K562 (cell line): ENCODE results near the gene GET3. TPM values are rescaled to one million over a fixed set of nuclear protein-coding genes. Genes with fewer than 3 reads are reported as not detected.
A peak's percentile ranks its signal among the peaks of the same experiment; 100 is the strongest.

Experiments
- ATAC-seq: fragments of 200-7000 bp; cut with Tn5 transposase; 3 replicates; pipeline ENCODE4 v1.9.1; 2020; ENCODE audit warnings: moderate library complexity
- BruUV-seq: library from RNA; stranded (reverse); fragments of 400-500 nt; replicated peaks from 2 replicates; lab custom pipeline; 2021; lab: Mats Ljungman, UMichigan
- CTCF ChIA-PET: fragments of 300-600 bp; formaldehyde crosslinking; extraction: SDS; loops from one replicate; lab custom pipeline; 2021; ENCODE audit warnings: low intra/inter-chr PET ratio; lab: Yijun Ruan, JAX
- POLR2A ChIA-PET: fragments of 300-600, 350-650 bp; sonication (Branson Sonifier 250); formaldehyde crosslinking; extraction: SDS; loops from one replicate; lab custom pipeline; 2021; ENCODE audit warnings: antibody characterized with exemption, inconsistent platforms; lab: Yijun Ruan, JAX
- DNase-seq, 4 experiments: peaks; one replicate each; pipeline versions ENCODE4 v3.0.0 to v3.0.0-alpha.2; 2011 to 2018; ENCODE audit warnings: low spot score in 3 of 4, mixed read lengths in 3 of 4; ENCODE audit errors: extremely low read depth in 1 of 4
- FAIRE-seq: peaks from 2 replicates; lab custom pipeline; 2011; peaks lifted over from hg19 to GRCh38; lab: Jason Lieb, UNC
- H2AFZ ChIP-seq: 2 replicates; pipeline ENCODE4 v1.6.0; 2011; ENCODE audit warnings: low read depth, low read length, control low read depth, inconsistent platforms
- H3K27ac ChIP-seq: fragments of 200-600 bp; 3 replicates; pipeline ENCODE4 v1.8.0; 2011; ENCODE audit warnings: low read depth, mild to moderate bottlenecking, control low read depth, inconsistent platforms, low read length, moderate library complexity, mixed read lengths; ENCODE audit errors: extremely low read depth
- H3K27me3 ChIP-seq, 2 experiments: fragments of 300-600 bp in 1 of 2; 2 replicates in 1 of 2; 3 replicates in 1 of 2; pipeline versions ENCODE4 v1.6.0 to v1.8.0; 2011; ENCODE audit warnings: inconsistent platforms in 2 of 2, low read length in 2 of 2, mild to moderate bottlenecking in 1 of 2, mixed read lengths in 1 of 2, moderate library complexity in 1 of 2; ENCODE audit not compliant: control insufficient read depth in 2 of 2, insufficient read depth in 2 of 2
- H3K36me3 ChIP-seq: fragments of 300-600 bp; 3 replicates; pipeline ENCODE4 v1.8.0; 2011; ENCODE audit warnings: mild to moderate bottlenecking, low read length, inconsistent platforms; ENCODE audit not compliant: control insufficient read depth, insufficient read depth
- H3K4me1 ChIP-seq, 2 experiments: fragments of 200-600 bp in 1 of 2; replicated peaks in 1 of 2; 2 replicates in 1 of 2; 3 replicates in 1 of 2; pipeline versions ENCODE4 v1.5.1 to v1.8.0; 2011; ENCODE audit warnings: inconsistent platforms in 2 of 2, low read length in 2 of 2, mild to moderate bottlenecking in 1 of 2, mixed read lengths in 1 of 2, moderate library complexity in 1 of 2; ENCODE audit not compliant: control insufficient read depth in 2 of 2, insufficient read depth in 2 of 2
- H3K4me2 ChIP-seq: 2 replicates; pipeline ENCODE4 v1.6.1; 2011; ENCODE audit warnings: low read length, control low read depth, inconsistent platforms, mixed read lengths; ENCODE audit not compliant: insufficient read depth
- H3K4me3 ChIP-seq: fragments of 200-600 bp; sonication (generic), shearing (Covaris generic); 2 replicates; pipeline ENCODE4 v1.5.1; 2016; ENCODE audit warnings: control low read depth, inconsistent platforms
- H3K79me2 ChIP-seq: fragments of 200-600 bp; 3 replicates; pipeline ENCODE4 v1.8.0; 2011; ENCODE audit warnings: low read length, inconsistent platforms; ENCODE audit not compliant: control insufficient read depth, insufficient read depth
- H3K9ac ChIP-seq, 2 experiments: 2 replicates each; pipeline versions ENCODE4 v1.6.0 to v1.6.1; 2011; ENCODE audit warnings: low read depth in 2 of 2, low read length in 2 of 2, control low read depth in 1 of 2, inconsistent platforms in 1 of 2, mild to moderate bottlenecking in 1 of 2, mixed read lengths in 1 of 2; ENCODE audit not compliant: insufficient read depth in 1 of 2
- H3K9me1 ChIP-seq: one replicate; pipeline ENCODE4 v1.6.0; 2011; ENCODE audit warnings: inconsistent platforms, mild to moderate bottlenecking, low read length, moderate library complexity; ENCODE audit not compliant: control insufficient read depth, insufficient read depth
- H3K9me3 ChIP-seq: replicated peaks from 2 replicates; pipeline ENCODE4 v1.5.1; 2011; ENCODE audit warnings: low read depth, low read length, inconsistent platforms; ENCODE audit not compliant: control insufficient read depth, insufficient read depth
- H4K20me1 ChIP-seq: replicated peaks from 2 replicates; pipeline ENCODE4 v1.6.1; 2011; ENCODE audit warnings: low read length, inconsistent platforms, mixed read lengths; ENCODE audit not compliant: control insufficient read depth, insufficient read depth
- CHAMP1 ChIP-seq: fragments of 450-650 bp; IDR thresholded peaks from 2 replicates; pipeline ENCODE4 v1.6.1; 2016; ENCODE audit warnings: mild to moderate bottlenecking
- HDAC1 ChIP-seq, 2 experiments: fragments of 450-650 bp; IDR thresholded peaks; 2 replicates each; pipeline ENCODE4 v1.6.1; 2016 to 2017; ENCODE audit warnings: inconsistent platforms in 1 of 2, mild to moderate bottlenecking in 1 of 2, moderate library complexity in 1 of 2
- KDM1A ChIP-seq, 2 experiments: fragments of 450-650 bp; IDR thresholded peaks; 2 replicates each; pipeline ENCODE4 v1.6.1; 2016; ENCODE audit warnings: mild to moderate bottlenecking in 2 of 2
- RBM34 ChIP-seq: fragments of 200-400 bp; formaldehyde crosslinking; IDR thresholded peaks from 2 replicates; pipeline ENCODE4 v1.6.1; 2018; ENCODE audit warnings: low read length, borderline replicate concordance; ENCODE audit not compliant: insufficient read depth
- SMARCA5 ChIP-seq: fragments of 450-650 bp; IDR thresholded peaks from 2 replicates; pipeline ENCODE4 v1.6.1; 2016
- TGIF2 ChIP-seq: sonication (generic); formaldehyde crosslinking; IDR thresholded peaks from 2 replicates; pipeline ENCODE4 v1.8.1; 2022; ENCODE audit warnings: mild to moderate bottlenecking, missing genetic modification reagents, moderate library complexity
- TSC22D4 ChIP-seq: fragments of 450-650 bp; IDR thresholded peaks from 2 replicates; pipeline ENCODE4 v1.6.1; 2016; ENCODE audit warnings: missing genetic modification characterization, missing biosample characterization, control low read depth
- ZKSCAN1 ChIP-seq: fragments of 150-350 bp; IDR thresholded peaks from 2 replicates; pipeline ENCODE4 v1.6.1; 2016; ENCODE audit warnings: low read depth, low read length
- ZNF174 ChIP-seq: fragments of 250-450 bp; sonication (Bioruptor Pico); IDR thresholded peaks from 2 replicates; pipeline ENCODE4 v1.4.0; 2020; ENCODE audit warnings: mild to moderate bottlenecking
- ZNF212 ChIP-seq: fragments of 450-650 bp; formaldehyde crosslinking; IDR thresholded peaks from 2 replicates; pipeline ENCODE4 v1.4.0; 2020; ENCODE audit warnings: mild to moderate bottlenecking
- ZNF609 ChIP-seq: sonication (generic); formaldehyde crosslinking; IDR thresholded peaks from 2 replicates; pipeline ENCODE4 v1.8.1; 2023; ENCODE audit warnings: missing genetic modification reagents, mild to moderate bottlenecking, borderline replicate concordance
- WGBS: fragments of 100-300 bp; shearing (Covaris generic); methylation state at CpG from one replicate; pipeline ENCODE4 v1.1.6; 2016; ENCODE audit warnings: low coverage, mixed read lengths; ENCODE audit not compliant: insufficient coverage; ENCODE audit errors: missing lambda C conversion rate; 5-methylcytosine and 5-hydroxymethylcytosine counted together
- in situ Hi-C: fragments of 300-500 bp; cut with MboI; formaldehyde crosslinking; loops from 4 replicates; pipeline ENCODE4 v1.15.0; 2018; ENCODE audit warnings: inconsistent platforms, mixed read lengths
- intact Hi-C: fragments of 100-400 bp; cut with micrococcal nuclease; formaldehyde crosslinking; loops from 2 replicates; pipeline ENCODE4 v1.14.2; 2022
- polyA plus RNA-seq, 8 experiments: library from polyadenylated mRNA; depleted of rRNA in 4 of 8; stranded (reverse) in 5 of 8; unstranded in 3 of 8; fragments of >200 nt; fragmentation: Nextera tagmentation in 2 of 8; fragmentation: Illumina TruSeq in 1 of 8; extraction: Ambion mirVana in 2 of 8; extraction: Trizol in 1 of 8; gene quantifications; 2 replicates each; pipeline versions ENCODE4 v1.2.1 to v1.2.3, GENCODE V29; 2011 to 2014; ENCODE audit warnings: inconsistent platforms in 1 of 8, missing spikeins in 1 of 8
- total RNA-seq, 7 experiments: library from RNA; depleted of rRNA in 6 of 7; stranded (reverse); fragments of >200 nt in 6 of 7; fragmentation: Illumina TruSeq in 2 of 7; extraction: Trizol in 2 of 7; gene quantifications; 2 replicates each; pipeline versions ENCODE4 v1.2.1 to v1.2.3, GENCODE V29; 2011 to 2021; ENCODE audit warnings: low replicate concordance in 1 of 7
- TF ChIP-seq, protein P1 (sequence below): fragments of 250-450 bp; sonication (Bioruptor Pico); IDR thresholded peaks from 2 replicates; pipeline ENCODE4 v1.5.0; 2021

The GET3 gene
- total and polyA plus RNA-seq, 9 of the 15 experiments (the other 6 are each of a cell fraction or from before 2014, with no cell fraction given) = 8.3 to 83.5 (median 51.8) TPM

DNA sequence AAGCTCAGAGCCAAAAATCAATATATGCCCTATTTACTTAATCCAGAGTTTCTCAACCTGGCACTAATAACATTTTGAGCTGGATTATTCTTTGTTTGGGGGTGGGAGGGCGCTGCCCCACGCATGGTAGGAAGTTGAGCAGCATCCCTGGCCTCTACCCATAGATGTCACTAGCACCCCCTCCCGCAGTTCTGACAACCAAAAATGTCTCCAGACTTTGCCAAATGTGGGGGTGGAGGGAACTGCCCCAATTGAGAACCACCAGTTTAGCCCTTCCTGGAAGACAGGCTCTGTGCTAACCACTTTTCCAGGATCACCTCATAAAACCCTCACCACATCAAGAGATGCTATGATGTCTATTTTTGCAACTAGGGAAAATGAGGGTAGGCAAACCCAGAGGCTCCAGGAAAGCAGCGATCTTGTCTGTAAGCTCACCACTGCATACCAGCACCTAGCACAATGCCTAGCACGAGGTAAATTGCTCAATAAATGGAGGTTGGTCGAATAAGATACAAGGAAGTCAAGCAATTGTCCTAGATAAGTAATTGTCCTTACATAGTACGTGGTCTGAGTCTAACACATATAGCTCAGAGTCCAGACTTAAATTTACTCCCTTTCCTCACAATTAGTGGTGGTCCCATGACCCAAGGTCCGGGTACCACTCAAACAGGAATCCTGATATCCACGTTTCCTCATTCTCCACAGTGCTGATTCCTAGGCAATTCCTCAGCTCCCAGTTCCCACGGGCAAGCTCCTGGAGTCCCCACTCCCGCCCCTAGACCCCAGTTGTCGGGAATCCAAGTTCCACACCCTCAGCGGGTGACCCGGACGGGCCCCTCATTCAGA lies 3.7 kb upstream of the GET3 start:
- DNase-seq = peak in 3 of 4 experiments; percentile 43 to 81 (median 71)
- POLR2A ChIA-PET = interaction anchor here (0.5 to 5.5 kb wide), 9 partner anchors 11 to 1913 kb away, joined by 3 to 50 read pairs (median 4); partner anchors contain the start of genes FBXW9, JUNB, KLF1 and TNPO2
- H3K9ac ChIP-seq = peak overlapping the region; percentile 97 to 98
- no peaks in the 10 kb centered on the region for H3K9me1 ChIP-seq
- no peaks in the 10 kb centered on the region for H3K9me3 ChIP-seq
- peaks cover 65% of the 10 kb centered on the region for H3K79me2 ChIP-seq
- intact Hi-C loops = loop anchor here (1.0 kb wide), 1 partner anchor 10 kb away; the partner anchor contains the start of gene TNPO2
- 0% methylated on average over 15 of the region's 15 CpGs for WGBS
- H3K27ac ChIP-seq = peak overlapping the region; percentile 97
- H3K4me1 ChIP-seq = peaks cover 12 to 30% of the 10 kb centered on the region in 2 experiments
- no peak overlapping the region for H2AFZ ChIP-seq
- in situ Hi-C loops = no loop called here
- H3K4me2 ChIP-seq = peak overlapping the region; percentile 100
- FAIRE-seq = peak; percentile 86
- peaks cover 17% of the 10 kb centered on the region for H4K20me1 ChIP-seq
- H3K36me3 ChIP-seq = peaks cover 48% of the 10 kb centered on the region
- TSS peak; percentile 45 for BruUV-seq
- peak; percentile 40 for ATAC-seq
- no peaks in the 10 kb centered on the region for H3K27me3 ChIP-seq
- CTCF ChIA-PET = interaction anchor here (0.7 to 1.2 kb wide), 2 partner anchors 63 to 70 kb away, joined by 3 to 5 read pairs; no protein-coding TSS in a partner anchor
- H3K4me3 ChIP-seq = peak overlapping the region; percentile 90
- peak; percentile 52; the same call in 1 of the 2 replicates for TF ChIP-seq ZKSCAN1
- TF ChIP-seq SMARCA5 = no peak
- no peak for TF ChIP-seq TSC22D4 (tag)
- TF ChIP-seq CHAMP1 = no peak
- no peak for TF ChIP-seq TGIF2 (CRISPR knock-in tag)
- no peak for TF ChIP-seq ZNF609 (CRISPR knock-in tag)
- TF ChIP-seq, protein P1, sequence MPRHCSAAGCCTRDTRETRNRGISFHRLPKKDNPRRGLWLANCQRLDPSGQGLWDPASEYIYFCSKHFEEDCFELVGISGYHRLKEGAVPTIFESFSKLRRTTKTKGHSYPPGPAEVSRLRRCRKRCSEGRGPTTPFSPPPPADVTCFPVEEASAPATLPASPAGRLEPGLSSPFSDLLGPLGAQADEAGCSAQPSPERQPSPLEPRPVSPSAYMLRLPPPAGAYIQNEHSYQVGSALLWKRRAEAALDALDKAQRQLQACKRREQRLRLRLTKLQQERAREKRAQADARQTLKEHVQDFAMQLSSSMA (CRISPR knock-in tag) = no peak
- no peak for TF ChIP-seq ZNF174 (CRISPR knock-in tag)
- no peak for TF ChIP-seq RBM34
- 0 out of 4 replicates have a peak, but pooled peaks of 1 of the 2 experiments have one; percentile 43 for TF ChIP-seq HDAC1 (IDR thresholded peaks at IDR 0.05)
- no peak for TF ChIP-seq KDM1A (IDR thresholded peaks at IDR 0.05)
- TF ChIP-seq ZNF212 (CRISPR knock-in tag) = no peak
